ENCODE data around the gene CC2D1A.
"Not testable (repeated sequence)": the region's sequence is repeated elsewhere in the genome, so short reads cannot be mapped to it uniquely, and the experiment has no call there.

Gene CC2D1A

DNA sequence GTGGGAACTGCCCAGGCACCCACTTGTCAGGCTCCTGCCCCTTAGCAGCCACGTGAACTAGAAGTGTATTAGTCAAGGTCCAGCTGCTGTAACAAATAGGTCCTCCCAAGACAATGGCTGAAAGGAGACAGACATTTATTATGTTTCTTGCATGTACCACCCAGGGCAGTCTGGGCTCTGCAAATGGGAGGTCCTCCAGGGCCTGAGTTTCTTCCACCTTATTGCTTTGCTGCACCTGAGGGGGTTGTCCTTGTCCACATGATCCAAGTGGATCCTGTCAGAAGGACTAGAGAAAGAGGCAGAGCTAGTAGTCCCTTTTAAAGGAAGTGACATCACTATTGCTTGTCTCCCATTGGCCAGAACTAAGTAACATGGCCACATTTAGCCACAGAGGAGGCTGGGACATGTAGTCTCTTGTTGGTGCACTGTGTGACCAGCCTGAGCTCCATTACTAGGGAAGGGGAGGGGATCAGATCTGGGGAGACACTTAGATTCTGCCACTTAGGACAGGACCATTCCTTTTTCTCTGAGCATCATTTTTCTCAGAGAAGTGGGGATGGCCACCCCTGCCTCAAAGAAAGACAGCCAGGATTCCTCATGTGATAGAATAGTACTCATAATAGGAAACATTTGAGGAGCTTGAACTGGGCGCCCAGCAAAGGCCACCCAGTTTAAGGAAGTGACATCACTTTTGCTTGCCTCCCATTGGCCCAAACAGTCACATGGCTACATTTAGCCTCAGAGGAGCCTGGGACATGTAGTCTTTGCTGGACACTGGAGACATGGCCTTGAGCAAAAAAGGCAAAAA is 15.1 kb downstream of the CC2D1A start:
- Histone ChIP-seq H3K36me3 (ENCODE audit: insufficient read depth, insufficient read length, low read length) (peaks cover 61% of the 10 kb centered on the region), H3K27me3 (ENCODE audit: insufficient read depth, insufficient read length) (no peaks in the 10 kb centered on the region), H3K4me3 (ENCODE audit: insufficient read length, low read depth) (no peak overlapping the region), H3K4me1 (ENCODE audit: insufficient read depth, insufficient read length) (no peaks in the 10 kb centered on the region), H3K9ac (ENCODE audit: insufficient read length, low read depth) (no peak overlapping the region), H3K9me3 (ENCODE audit: insufficient read depth, low read length) (peaks cover 15% of the 10 kb centered on the region; the same call in 1 of the 2 replicates)
- TF ChIP-seq YY1 (IDR thresholded peaks at IDR 0.05; ENCODE audit: insufficient read depth, insufficient read length) (peak; percentile 29), ZNF274 (IDR thresholded peaks at IDR 0.05; ENCODE audit: low read depth, low read length) (no peak), SUZ12 (IDR thresholded peaks at IDR 0.05; ENCODE audit: extremely low read depth, insufficient read depth, insufficient read length) (no peak)
- peak; percentile 50 for DNase-seq (ENCODE audit: low read depth, low spot score)

DNA sequence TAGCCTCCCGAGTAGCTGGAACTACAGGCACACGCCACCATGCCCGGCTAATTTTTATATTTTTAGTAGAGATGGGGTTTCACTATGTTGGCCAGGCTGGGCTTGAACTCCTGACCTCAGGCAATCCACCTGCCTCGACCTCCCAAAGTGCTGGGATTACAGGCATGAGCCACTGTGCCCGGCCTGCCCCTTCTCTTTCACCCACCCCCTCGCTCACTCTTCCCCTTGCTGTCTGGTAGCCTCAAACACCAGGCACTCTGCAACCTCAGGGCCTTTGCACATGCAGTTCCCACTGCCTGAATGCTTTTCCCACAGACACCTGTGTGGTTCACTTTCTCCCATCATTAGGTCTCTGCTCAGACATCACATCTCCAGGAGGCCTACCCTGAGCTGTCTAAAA is 16.1 kb downstream of the CC2D1A start:
- Histone ChIP-seq H3K9me3 (ENCODE audit: insufficient read depth, low read length) (peaks cover 15% of the 10 kb centered on the region; the same call in 1 of the 2 replicates), H3K36me3 (ENCODE audit: insufficient read depth, insufficient read length, low read length) (peaks cover 71% of the 10 kb centered on the region)
- not testable (repeated sequence) for H3K4me3 ChIP-seq (ENCODE audit: insufficient read length, low read depth); H3K27me3 ChIP-seq (ENCODE audit: insufficient read depth, insufficient read length); H3K9ac ChIP-seq (ENCODE audit: insufficient read length, low read depth); DNase-seq (ENCODE audit: low read depth, low spot score); H3K4me1 ChIP-seq (ENCODE audit: insufficient read depth, insufficient read length)

DNA sequence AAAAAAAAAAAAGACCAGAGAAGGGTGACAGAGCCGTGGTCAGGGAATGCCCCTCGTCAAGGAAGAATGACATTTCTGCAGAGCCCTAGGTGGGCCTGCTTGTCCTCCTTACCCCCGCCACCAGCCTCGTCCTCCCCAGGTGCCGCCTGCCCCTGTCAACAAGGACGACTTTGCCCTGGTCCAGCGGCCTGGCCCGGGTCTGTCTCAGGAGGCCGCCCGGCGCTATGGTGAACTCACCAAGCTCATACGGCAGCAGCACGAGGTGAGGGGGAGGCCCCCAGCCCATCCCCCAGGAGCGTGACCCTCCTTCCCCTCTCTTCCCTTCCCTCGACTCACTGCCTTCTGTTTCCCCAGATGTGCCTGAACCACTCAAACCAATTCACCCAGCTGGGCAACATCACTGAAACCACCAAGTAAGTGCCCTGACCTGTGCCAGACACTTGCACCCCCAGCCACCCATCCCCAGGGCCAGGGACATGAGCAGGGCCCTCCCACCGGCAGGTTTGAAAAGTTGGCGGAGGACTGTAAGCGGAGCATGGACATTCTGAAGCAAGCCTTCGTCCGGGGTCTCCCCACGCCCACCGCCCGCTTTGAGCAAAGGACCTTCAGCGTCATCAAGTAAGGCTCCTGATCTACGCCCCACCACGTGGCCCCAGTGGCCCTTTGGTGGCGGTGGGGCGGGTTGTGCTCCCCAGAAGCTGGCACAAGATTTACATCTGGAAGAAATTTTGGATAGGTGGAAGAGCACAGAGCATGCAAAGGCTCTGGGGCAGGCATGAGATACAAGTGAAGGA is 17.4 kb downstream of the CC2D1A start:
- no peak overlapping the region for H3K4me3 ChIP-seq (ENCODE audit: insufficient read length, low read depth)
- no peaks in the 10 kb centered on the region for H3K4me1 ChIP-seq (ENCODE audit: insufficient read depth, insufficient read length)
- peaks cover 15% of the 10 kb centered on the region; the same call in 1 of the 2 replicates for H3K9me3 ChIP-seq (ENCODE audit: insufficient read depth, low read length)
- peaks cover 74% of the 10 kb centered on the region for H3K36me3 ChIP-seq (ENCODE audit: insufficient read depth, insufficient read length, low read length)
- no peak overlapping the region for H3K9ac ChIP-seq (ENCODE audit: insufficient read length, low read depth)
- H3K27me3 ChIP-seq (ENCODE audit: insufficient read depth, insufficient read length), result no peaks in the 10 kb centered on the region
- TF ChIP-seq SUZ12 (IDR thresholded peaks at IDR 0.05; ENCODE audit: extremely low read depth, insufficient read depth, insufficient read length), result no peak
- TF ChIP-seq ZNF274 (IDR thresholded peaks at IDR 0.05; ENCODE audit: low read depth, low read length), result no peak
- no peak for TF ChIP-seq YY1 (IDR thresholded peaks at IDR 0.05; ENCODE audit: insufficient read depth, insufficient read length)
- no peak for DNase-seq (ENCODE audit: low read depth, low spot score)

- Histone ChIP-seq H3K4me1 (ENCODE audit: insufficient read depth, insufficient read length) (peaks cover 6% of the 10 kb centered on the region), H3K36me3 (ENCODE audit: insufficient read depth, insufficient read length, low read length) (peaks cover 65% of the 10 kb centered on the region), H3K9ac (ENCODE audit: insufficient read length, low read depth) (no peak overlapping the region), H3K9me3 (ENCODE audit: insufficient read depth, low read length) (peaks cover 8% of the 10 kb centered on the region; the same call in 1 of the 2 replicates), H3K27me3 (ENCODE audit: insufficient read depth, insufficient read length) (no peaks in the 10 kb centered on the region), H3K4me3 (ENCODE audit: insufficient read length, low read depth) (no peak overlapping the region)
- DNase-seq (ENCODE audit: low read depth, low spot score), result no peak
- TF ChIP-seq SUZ12 (IDR thresholded peaks at IDR 0.05; ENCODE audit: extremely low read depth, insufficient read depth, insufficient read length) (no peak), ZNF274 (IDR thresholded peaks at IDR 0.05; ENCODE audit: low read depth, low read length) (no peak), YY1 (IDR thresholded peaks at IDR 0.05; ENCODE audit: insufficient read depth, insufficient read length) (no peak)
These were observed 20.0 kb downstream of the CC2D1A start for GRCh38 chr19:13926010-13926409.

- Histone ChIP-seq H3K9me3 (ENCODE audit: insufficient read depth, low read length) (0 out of 2 replicates have a peak, but pooled peaks cover under 1% of the 10 kb centered on the region), H3K4me1 (ENCODE audit: insufficient read depth, insufficient read length) (peaks cover 9% of the 10 kb centered on the region), H3K4me3 (ENCODE audit: insufficient read length, low read depth) (no peak overlapping the region), H3K36me3 (ENCODE audit: insufficient read depth, insufficient read length, low read length) (peaks cover 65% of the 10 kb centered on the region), H3K9ac (ENCODE audit: insufficient read length, low read depth) (no peak overlapping the region), H3K27me3 (ENCODE audit: insufficient read depth, insufficient read length) (no peaks in the 10 kb centered on the region)
- TF ChIP-seq ZNF274 (IDR thresholded peaks at IDR 0.05; ENCODE audit: low read depth, low read length) (no peak), YY1 (IDR thresholded peaks at IDR 0.05; ENCODE audit: insufficient read depth, insufficient read length) (no peak), SUZ12 (IDR thresholded peaks at IDR 0.05; ENCODE audit: extremely low read depth, insufficient read depth, insufficient read length) (no peak)
- no peak for DNase-seq (ENCODE audit: low read depth, low spot score)
These were observed 20.7 kb downstream of the CC2D1A start for GRCh38 chr19:13926715-13927114.

DNA sequence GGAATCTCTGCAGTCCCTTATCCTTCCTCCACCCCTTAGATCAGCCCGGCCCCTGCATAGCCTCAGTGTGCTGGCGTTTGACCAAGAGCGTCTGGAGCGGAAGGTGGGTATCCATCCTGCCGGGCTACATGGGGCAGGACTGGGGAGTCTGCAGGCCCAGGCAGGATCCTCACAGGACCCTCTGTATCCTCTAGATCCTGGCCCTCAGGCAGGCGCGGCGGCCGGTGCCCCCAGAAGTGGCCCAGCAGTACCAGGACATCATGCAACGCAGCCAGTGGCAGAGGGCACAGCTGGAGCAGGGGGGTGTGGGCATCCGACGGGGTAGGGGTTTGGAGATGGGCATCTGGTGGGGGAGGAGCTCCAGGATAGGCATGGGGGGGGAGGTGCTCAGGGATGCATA is 23.3 kb downstream of the CC2D1A start:
- H3K4me1 ChIP-seq (ENCODE audit: insufficient read depth, insufficient read length), result peaks cover 10% of the 10 kb centered on the region
- no peak for TF ChIP-seq ZNF274 (IDR thresholded peaks at IDR 0.05; ENCODE audit: low read depth, low read length)
- TF ChIP-seq YY1 (IDR thresholded peaks at IDR 0.05; ENCODE audit: insufficient read depth, insufficient read length), result no peak
- TF ChIP-seq SUZ12 (IDR thresholded peaks at IDR 0.05; ENCODE audit: extremely low read depth, insufficient read depth, insufficient read length), result no peak
- H3K9me3 ChIP-seq (ENCODE audit: insufficient read depth, low read length), result no peaks in the 10 kb centered on the region
- no peak for DNase-seq (ENCODE audit: low read depth, low spot score)
- H3K4me3 ChIP-seq (ENCODE audit: insufficient read length, low read depth), result no peak overlapping the region
- H3K36me3 ChIP-seq (ENCODE audit: insufficient read depth, insufficient read length, low read length), result peaks cover 51% of the 10 kb centered on the region
- no peaks in the 10 kb centered on the region for H3K27me3 ChIP-seq (ENCODE audit: insufficient read depth, insufficient read length)
- H3K9ac ChIP-seq (ENCODE audit: insufficient read length, low read depth), result peak overlapping the region; percentile 1

DNA sequence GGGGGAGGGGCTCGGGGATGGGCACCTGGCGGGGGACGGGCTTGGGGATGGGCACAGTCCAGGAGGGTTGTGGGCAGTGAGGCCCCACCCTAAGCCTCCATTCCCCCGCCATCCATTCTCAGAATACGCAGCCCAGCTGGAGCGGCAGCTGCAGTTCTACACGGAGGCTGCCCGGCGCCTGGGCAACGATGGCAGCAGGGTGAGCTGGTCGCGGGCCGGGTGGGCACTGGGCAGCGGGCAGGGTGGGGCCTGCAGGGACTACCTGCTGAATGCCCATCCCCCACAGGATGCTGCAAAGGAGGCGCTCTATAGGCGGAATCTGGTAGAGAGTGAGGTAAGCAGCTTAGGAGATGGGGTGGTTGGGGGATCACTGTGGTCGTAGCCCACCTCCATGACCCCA is 24.0 kb downstream of the CC2D1A start:
- Histone ChIP-seq H3K9ac (ENCODE audit: insufficient read length, low read depth) (peak overlapping the region; percentile 17), H3K4me3 (ENCODE audit: insufficient read length, low read depth) (no peak overlapping the region), H3K9me3 (ENCODE audit: insufficient read depth, low read length) (no peaks in the 10 kb centered on the region), H3K27me3 (ENCODE audit: insufficient read depth, insufficient read length) (no peaks in the 10 kb centered on the region), H3K36me3 (ENCODE audit: insufficient read depth, insufficient read length, low read length) (peaks cover 45% of the 10 kb centered on the region), H3K4me1 (ENCODE audit: insufficient read depth, insufficient read length) (peaks cover 16% of the 10 kb centered on the region)
- DNase-seq (ENCODE audit: low read depth, low spot score), result no peak
- TF ChIP-seq ZNF274 (IDR thresholded peaks at IDR 0.05; ENCODE audit: low read depth, low read length) (no peak), SUZ12 (IDR thresholded peaks at IDR 0.05; ENCODE audit: extremely low read depth, insufficient read depth, insufficient read length) (no peak), YY1 (IDR thresholded peaks at IDR 0.05; ENCODE audit: insufficient read depth, insufficient read length) (no peak)

All from NT2/D1 (cell line).